Epithelial cell of esophagus (primary cell): ENCODE measurements around the gene FAF1.

Source experiments
- DNase-seq: peaks from one replicate; pipeline ENCODE4 v3.0.0; 2010; ENCODE audit warnings: low read depth
- H3K4me3 ChIP-seq: 2 replicates; pipeline ENCODE4 v1.5.1; 2011; ENCODE audit warnings: mild to moderate bottlenecking, low read length, control low read depth
- TF ChIP-seq, protein P1 (sequence below): IDR thresholded peaks from 2 replicates; pipeline ENCODE4 v1.5.1; 2011; ENCODE audit warnings: low read depth, mild to moderate bottlenecking, low read length, control low read depth, inconsistent platforms; ENCODE audit not compliant: insufficient read depth; ENCODE audit errors: missing control alignments

Gene FAF1

GRCh38 chr1:50796272-50796671 lies 163.8 kb downstream of the FAF1 start:
- no peak for DNase-seq
- no peak overlapping the region for H3K4me3 ChIP-seq
- TF ChIP-seq, protein P1, sequence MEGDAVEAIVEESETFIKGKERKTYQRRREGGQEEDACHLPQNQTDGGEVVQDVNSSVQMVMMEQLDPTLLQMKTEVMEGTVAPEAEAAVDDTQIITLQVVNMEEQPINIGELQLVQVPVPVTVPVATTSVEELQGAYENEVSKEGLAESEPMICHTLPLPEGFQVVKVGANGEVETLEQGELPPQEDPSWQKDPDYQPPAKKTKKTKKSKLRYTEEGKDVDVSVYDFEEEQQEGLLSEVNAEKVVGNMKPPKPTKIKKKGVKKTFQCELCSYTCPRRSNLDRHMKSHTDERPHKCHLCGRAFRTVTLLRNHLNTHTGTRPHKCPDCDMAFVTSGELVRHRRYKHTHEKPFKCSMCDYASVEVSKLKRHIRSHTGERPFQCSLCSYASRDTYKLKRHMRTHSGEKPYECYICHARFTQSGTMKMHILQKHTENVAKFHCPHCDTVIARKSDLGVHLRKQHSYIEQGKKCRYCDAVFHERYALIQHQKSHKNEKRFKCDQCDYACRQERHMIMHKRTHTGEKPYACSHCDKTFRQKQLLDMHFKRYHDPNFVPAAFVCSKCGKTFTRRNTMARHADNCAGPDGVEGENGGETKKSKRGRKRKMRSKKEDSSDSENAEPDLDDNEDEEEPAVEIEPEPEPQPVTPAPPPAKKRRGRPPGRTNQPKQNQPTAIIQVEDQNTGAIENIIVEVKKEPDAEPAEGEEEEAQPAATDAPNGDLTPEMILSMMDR: no peak

- H3K4me3 ChIP-seq: no peak overlapping the region
- TF ChIP-seq, protein P1: no peak
- no peak for DNase-seq
Observed at GRCh38 chr1:50793521-50793920, 166.5 kb downstream of the FAF1 start.

- H3K4me3 ChIP-seq: no peak overlapping the region
- DNase-seq: no peak
- TF ChIP-seq, protein P1: no peak
Observed at GRCh38 chr1:50787266-50787665, 172.8 kb downstream of the FAF1 start.

DNA sequence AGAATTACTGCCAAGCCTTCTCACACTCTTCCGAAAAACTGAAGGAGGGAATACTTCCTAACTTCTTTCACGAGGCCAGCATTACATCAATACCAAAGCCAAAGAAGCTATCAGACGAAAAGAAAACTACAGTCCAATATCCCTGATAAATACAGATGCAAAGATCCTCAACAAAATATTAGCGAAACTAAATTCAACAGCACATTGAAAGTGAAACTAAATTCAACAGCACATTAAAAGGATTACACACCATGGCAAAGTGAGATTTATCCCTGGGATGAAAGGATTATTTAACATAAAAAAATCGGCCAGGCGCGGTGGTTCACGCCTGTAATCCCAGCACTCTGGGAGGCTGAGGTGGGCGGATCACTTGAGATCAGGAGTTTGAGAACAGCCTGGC lies 176.8 kb downstream of the FAF1 start:
- H3K4me3 ChIP-seq: no peak overlapping the region
- TF ChIP-seq, protein P1: no peak

DNA sequence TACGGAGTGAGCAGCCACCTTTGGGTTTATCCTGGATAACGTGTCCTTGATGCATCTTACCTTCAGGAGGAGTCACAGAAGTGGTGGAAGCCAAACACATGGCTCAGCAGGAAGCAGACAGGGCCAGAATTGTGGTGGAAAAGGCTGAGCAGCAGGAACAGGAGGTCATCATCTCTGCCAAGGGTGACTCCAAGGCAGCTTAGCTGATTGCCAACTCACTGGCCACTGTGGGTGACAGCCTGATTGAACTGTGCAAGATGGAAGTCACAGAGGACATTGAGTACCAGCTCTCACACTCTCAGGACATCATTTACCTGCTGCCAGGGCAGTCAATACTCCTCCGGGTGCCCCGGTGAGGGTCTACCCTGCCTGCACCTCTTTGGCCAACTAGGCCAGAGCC lies 179.3 kb downstream of the FAF1 start:
- no peak for DNase-seq
- no peak overlapping the region for H3K4me3 ChIP-seq
- TF ChIP-seq, protein P1: no peak

More for the DNA sequence above, 176.8 kb downstream of the FAF1 start:
- DNase-seq: no peak

- H3K4me3 ChIP-seq: no peak overlapping the region
- DNase-seq: no peak
- TF ChIP-seq, protein P1: no peak
Observed at GRCh38 chr1:50779801-50780200, 180.3 kb downstream of the FAF1 start.

DNA sequence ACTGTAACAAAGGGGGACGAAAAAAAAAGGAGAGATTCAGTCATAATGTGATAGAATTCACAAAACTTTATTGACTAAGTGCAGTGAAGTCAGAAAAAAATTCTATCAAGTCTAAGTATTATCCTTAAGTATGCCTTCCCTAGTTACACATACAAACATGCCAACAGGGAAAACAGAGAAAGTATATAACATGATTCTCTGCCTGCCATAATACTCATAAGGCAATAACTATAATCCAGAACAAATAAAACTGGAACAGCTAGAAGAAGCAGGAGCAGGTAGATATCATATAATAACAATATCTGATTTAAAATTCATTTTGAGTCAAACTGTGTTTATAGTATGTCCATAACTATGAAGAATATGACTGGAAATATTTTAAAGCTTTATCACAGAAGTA lies 184.3 kb downstream of the FAF1 start:
- TF ChIP-seq, protein P1: no peak

More for the DNA sequence above, 184.3 kb downstream of the FAF1 start:
- no peak overlapping the region for H3K4me3 ChIP-seq
- DNase-seq: no peak
